ENCODE results near the gene SEMA3G.

GRCh38 chr3:52436500-52437149 lies 8.3 kb downstream of the SEMA3G start:
- TF ChIP-seq CTCF (IDR thresholded peaks at IDR 0.05; ENCODE audit: poor library complexity, severe bottlenecking) = no peak
- no peak for TF ChIP-seq EZH2 (IDR thresholded peaks at IDR 0.05; ENCODE audit: borderline replicate concordance, insufficient read depth, low read length, poor library complexity, severe bottlenecking)
- no peak for TF ChIP-seq SMC3 (conservative IDR thresholded peaks at IDR 0.05; ENCODE audit: poor library complexity)

Data from neural cell (in vitro differentiated cells).